Measurements from ENCODE around the gene CROCC. TPM values are rescaled to one million over a fixed set of nuclear protein-coding genes. Genes with fewer than 3 reads are reported as not detected.
"Not testable (repeated sequence)": the region's sequence is repeated elsewhere in the genome, so short reads cannot be mapped to it uniquely, and the experiment has no call there.

The CROCC gene
- total and polyA plus RNA-seq, 2 experiments from 2014 or later = 15.1 to 106 TPM

GRCh38 chr1:16914928-16915626 lies 6.7 kb upstream of the CROCC start:
- peak overlapping the region; percentile 77 for H3K4me3 Mint-ChIP-seq
- H3K36me3 Mint-ChIP-seq (ENCODE audit: low read depth); ATAC-seq; DNase-seq (ENCODE audit: low spot score); H3K36me3 ChIP-seq (ENCODE audit: insufficient read depth); H4K20me1 ChIP-seq (replicated peaks; ENCODE audit: insufficient read depth); H3K79me2 ChIP-seq (replicated peaks; ENCODE audit: insufficient read depth); H3K9me2 ChIP-seq (ENCODE audit: insufficient read depth); H3K27ac ChIP-seq (ENCODE audit: low read depth); H3K27ac Mint-ChIP-seq; H3K9me3 Mint-ChIP-seq: not testable (repeated sequence)
- peaks cover 13% of the 10 kb centered on the region for H3K27me3 ChIP-seq (ENCODE audit: insufficient read depth)
- peaks cover 39% of the 10 kb centered on the region for H3F3A ChIP-seq (replicated peaks; ENCODE audit: low read depth)
- peak overlapping the region; percentile 89 for H3K4me3 ChIP-seq
- H3K4me2 ChIP-seq = peak overlapping the region; percentile 97
- H3K4me1 ChIP-seq (ENCODE audit: insufficient read depth) = peaks cover 12% of the 10 kb centered on the region
- H3K4me1 Mint-ChIP-seq = peaks cover 23% of the 10 kb centered on the region
- peaks cover 37% of the 10 kb centered on the region for H3K27me3 Mint-ChIP-seq (ENCODE audit: insufficient read depth, low read depth, poor library complexity)
- H2AFZ ChIP-seq = 0 out of 2 replicates have a peak overlapping the region, but pooled peaks have one; percentile 63

- Mint-ChIP-seq H3K9me3 (no peaks in the 10 kb centered on the region), H3K4me1 (peaks cover 23% of the 10 kb centered on the region), H3K27ac (no peak overlapping the region), H3K36me3 (ENCODE audit: low read depth) (no peaks in the 10 kb centered on the region; the same call in 2 of the 3 replicates), H3K27me3 (ENCODE audit: insufficient read depth, low read depth, poor library complexity) (peaks cover 41% of the 10 kb centered on the region), H3K4me3 (peak overlapping the region; percentile 77)
- ATAC-seq (no peak), DNase-seq (ENCODE audit: low spot score) (peak; percentile 65)
- no peak overlapping the region for H3K27ac ChIP-seq (ENCODE audit: low read depth)
- TF ChIP-seq JUNB (IDR thresholded peaks at IDR 0.05; ENCODE audit: unreplicated experiment) = no peak
- TF ChIP-seq, protein P1, sequence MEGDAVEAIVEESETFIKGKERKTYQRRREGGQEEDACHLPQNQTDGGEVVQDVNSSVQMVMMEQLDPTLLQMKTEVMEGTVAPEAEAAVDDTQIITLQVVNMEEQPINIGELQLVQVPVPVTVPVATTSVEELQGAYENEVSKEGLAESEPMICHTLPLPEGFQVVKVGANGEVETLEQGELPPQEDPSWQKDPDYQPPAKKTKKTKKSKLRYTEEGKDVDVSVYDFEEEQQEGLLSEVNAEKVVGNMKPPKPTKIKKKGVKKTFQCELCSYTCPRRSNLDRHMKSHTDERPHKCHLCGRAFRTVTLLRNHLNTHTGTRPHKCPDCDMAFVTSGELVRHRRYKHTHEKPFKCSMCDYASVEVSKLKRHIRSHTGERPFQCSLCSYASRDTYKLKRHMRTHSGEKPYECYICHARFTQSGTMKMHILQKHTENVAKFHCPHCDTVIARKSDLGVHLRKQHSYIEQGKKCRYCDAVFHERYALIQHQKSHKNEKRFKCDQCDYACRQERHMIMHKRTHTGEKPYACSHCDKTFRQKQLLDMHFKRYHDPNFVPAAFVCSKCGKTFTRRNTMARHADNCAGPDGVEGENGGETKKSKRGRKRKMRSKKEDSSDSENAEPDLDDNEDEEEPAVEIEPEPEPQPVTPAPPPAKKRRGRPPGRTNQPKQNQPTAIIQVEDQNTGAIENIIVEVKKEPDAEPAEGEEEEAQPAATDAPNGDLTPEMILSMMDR (conservative IDR thresholded peaks at IDR 0.05; ENCODE audit: low read depth in 2 of 2) = peak; percentile 28 to 56; a peak in 3 of 4 replicates
- H3K4me2 ChIP-seq = no peak overlapping the region
- no peak overlapping the region for H2AFZ ChIP-seq
- no peaks in the 10 kb centered on the region for H4K20me1 ChIP-seq (replicated peaks; ENCODE audit: insufficient read depth)
- H3F3A ChIP-seq (replicated peaks; ENCODE audit: low read depth) = peaks cover 43% of the 10 kb centered on the region
- peaks cover 13% of the 10 kb centered on the region for H3K27me3 ChIP-seq (ENCODE audit: insufficient read depth)
- H3K4me1 ChIP-seq (ENCODE audit: insufficient read depth) = peaks cover 12% of the 10 kb centered on the region
- H3K4me3 ChIP-seq = no peak overlapping the region; the same call in 1 of the 2 replicates
- no peaks in the 10 kb centered on the region for H3K9me2 ChIP-seq (ENCODE audit: insufficient read depth)
- no peaks in the 10 kb centered on the region for H3K79me2 ChIP-seq (replicated peaks; ENCODE audit: insufficient read depth)
- H3K36me3 ChIP-seq (ENCODE audit: insufficient read depth) = no peaks in the 10 kb centered on the region
Observed at GRCh38 chr1:16915627-16915973, 6.1 kb upstream of the CROCC start.

DNA sequence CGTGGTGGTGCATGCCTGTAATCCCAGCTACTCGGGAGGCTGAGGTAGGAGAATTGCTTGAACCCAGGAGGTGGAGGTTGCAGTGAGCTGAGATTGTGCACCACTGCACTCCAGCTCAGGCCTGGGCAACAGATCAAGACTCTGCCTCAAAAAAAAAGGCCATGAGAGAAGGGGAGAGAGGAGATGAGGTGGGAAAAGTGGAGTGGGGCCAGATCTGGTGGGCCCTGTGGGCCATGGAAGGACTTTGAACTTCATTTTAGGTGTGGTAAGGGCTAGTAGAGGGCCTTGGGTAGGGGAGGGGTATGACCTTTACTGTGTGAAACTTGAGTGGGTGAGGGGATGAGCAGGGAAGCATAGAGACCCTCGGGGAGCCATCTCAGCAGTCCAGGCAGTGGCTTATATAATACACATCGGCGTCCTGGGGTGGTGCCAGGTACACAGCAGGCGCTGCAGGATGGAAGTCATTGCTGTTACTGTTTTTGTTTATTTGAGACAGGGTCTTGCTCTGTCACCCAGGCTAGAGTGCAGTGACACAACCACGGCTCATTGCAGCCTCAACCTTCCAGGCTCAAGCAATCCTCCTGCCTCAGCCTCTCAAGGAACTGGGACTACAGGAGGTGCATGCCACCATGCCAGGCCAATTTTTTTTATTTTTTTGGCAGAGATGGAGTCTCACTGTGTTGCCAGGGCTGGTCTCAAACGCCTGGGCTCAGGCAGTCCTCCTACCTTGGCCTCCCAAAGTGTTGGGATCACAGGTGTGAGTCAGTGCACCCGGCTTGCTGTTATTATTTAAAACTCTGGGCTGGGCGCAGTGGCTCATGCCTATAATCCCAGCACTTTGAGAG lies 5.5 kb upstream of the CROCC start:
- H3K4me2 ChIP-seq; H3K36me3 Mint-ChIP-seq (ENCODE audit: low read depth); H3K4me3 Mint-ChIP-seq: not testable (repeated sequence)

More for the DNA sequence above, 5.5 kb upstream of the CROCC start:
- peaks cover 49% of the 10 kb centered on the region for H3F3A ChIP-seq (replicated peaks; ENCODE audit: low read depth)
- H4K20me1 ChIP-seq (replicated peaks; ENCODE audit: insufficient read depth); H3K4me3 ChIP-seq; ATAC-seq; H3K36me3 ChIP-seq (ENCODE audit: insufficient read depth); H3K9me3 Mint-ChIP-seq; DNase-seq (ENCODE audit: low spot score); H3K79me2 ChIP-seq (replicated peaks; ENCODE audit: insufficient read depth); H3K27ac ChIP-seq (ENCODE audit: low read depth); H3K27ac Mint-ChIP-seq; H2AFZ ChIP-seq; H3K9me2 ChIP-seq (ENCODE audit: insufficient read depth): not testable (repeated sequence)
- H3K27me3 ChIP-seq (ENCODE audit: insufficient read depth) = peaks cover 13% of the 10 kb centered on the region
- Mint-ChIP-seq H3K27me3 (ENCODE audit: insufficient read depth, low read depth, poor library complexity) (peaks cover 41% of the 10 kb centered on the region), H3K4me1 (peaks cover 28% of the 10 kb centered on the region)
- peaks cover 18% of the 10 kb centered on the region for H3K4me1 ChIP-seq (ENCODE audit: insufficient read depth)
